GM12878 (cell line): ENCODE results near the gene SH2D3A. TPM values are rescaled to one million over a fixed set of nuclear protein-coding genes. Genes with fewer than 3 reads are reported as not detected.

ENCODE experiments used
- ATAC-seq: fragments of 200-7000 bp; cut with Tn5 transposase; 3 replicates; pipeline ENCODE4 v1.9.1; 2020; ENCODE audit warnings: mild to moderate bottlenecking, moderate library complexity
- BruUV-seq: library from RNA; stranded (reverse); fragments of 400-500 nt; replicated peaks from 2 replicates; lab custom pipeline; 2021; lab: Mats Ljungman, UMichigan
- CTCF ChIA-PET: fragments of 300-600 bp; sonication (Branson Sonifier 250); formaldehyde crosslinking; extraction: SDS; loops from one replicate; lab custom pipeline; 2021; ENCODE audit warnings: inconsistent platforms; lab: Yijun Ruan, JAX
- POLR2A ChIA-PET: fragments of 350-600 bp; formaldehyde crosslinking; extraction: SDS; loops from one replicate; lab custom pipeline; 2021; ENCODE audit warnings: inconsistent platforms; lab: Charles Lee
- RAD21 ChIA-PET: fragments of 300-600 bp; sonication (Branson Sonifier 250); formaldehyde crosslinking; loops from one replicate; lab custom pipeline; 2023; ENCODE audit warnings: antibody characterized with exemption; ENCODE audit not compliant: unreplicated experiment; lab: Charles Lee
- SMC1A ChIA-PET: fragments of 300-600 bp; sonication (Branson Sonifier 250); formaldehyde crosslinking; loops from one replicate; lab custom pipeline; 2023; ENCODE audit not compliant: unreplicated experiment, uncharacterized antibody; lab: Charles Lee
- DNase-seq: peaks from one replicate; pipeline ENCODE4 v3.0.0-alpha.2; 2011; ENCODE audit warnings: low read depth, low spot score
- FAIRE-seq: peaks from 3 replicates; lab custom pipeline; 2011; peaks lifted over from hg19 to GRCh38; lab: Jason Lieb, UNC
- H2AFZ ChIP-seq: 2 replicates; pipeline ENCODE4 v1.6.0; 2011; ENCODE audit warnings: low read depth, low read length, control low read depth; ENCODE audit not compliant: control insufficient read depth
- H3K27ac ChIP-seq: 2 replicates; pipeline ENCODE4 v1.5.1; 2011; ENCODE audit warnings: control low read depth; ENCODE audit not compliant: control insufficient read depth, insufficient read depth
- H3K27me3 ChIP-seq, 2 experiments: replicated peaks in 1 of 2; 2 replicates each; pipeline versions ENCODE4 v1.6.0 to v1.6.1; 2011; ENCODE audit warnings: low read length in 1 of 2; ENCODE audit not compliant: control insufficient read depth in 2 of 2, insufficient read depth in 2 of 2
- H3K36me3 ChIP-seq, 2 experiments: 2 replicates each; pipeline ENCODE4 v1.5.1; 2011; ENCODE audit warnings: low read length in 1 of 2; ENCODE audit not compliant: control insufficient read depth in 2 of 2, insufficient read depth in 2 of 2
- H3K4me1 ChIP-seq: 2 replicates; pipeline ENCODE4 v1.6.1; 2011; ENCODE audit warnings: mild to moderate bottlenecking, low read length, moderate library complexity, mixed read lengths; ENCODE audit not compliant: control insufficient read depth, insufficient read depth
- H3K4me2 ChIP-seq: 2 replicates; pipeline ENCODE4 v1.6.0; 2011; ENCODE audit warnings: control low read depth; ENCODE audit not compliant: control insufficient read depth, insufficient read depth
- H3K4me3 ChIP-seq: fragments of 200-600 bp; sonication (generic); 2 replicates; pipeline ENCODE4 v1.5.1; 2016
- H3K79me2 ChIP-seq: 2 replicates; pipeline ENCODE4 v1.6.0; 2011; ENCODE audit warnings: low read length; ENCODE audit not compliant: control insufficient read depth, insufficient read depth
- H3K9ac ChIP-seq: 2 replicates; pipeline ENCODE4 v1.8.0; 2011; ENCODE audit warnings: low read length, control low read depth, mixed read lengths; ENCODE audit not compliant: control insufficient read depth, insufficient read depth
- H3K9me3 ChIP-seq: replicated peaks from 3 replicates; pipeline ENCODE4 v1.5.1; 2011; ENCODE audit warnings: mild to moderate bottlenecking, low read length; ENCODE audit not compliant: control insufficient read depth, insufficient read depth
- H4K20me1 ChIP-seq: 2 replicates; pipeline ENCODE4 v1.6.0; 2011; ENCODE audit not compliant: control insufficient read depth, insufficient read depth
- BRCA1 ChIP-seq: IDR thresholded peaks from 2 replicates; pipeline ENCODE4 v1.6.1; 2011; ENCODE audit warnings: low read depth, low read length, improper control_type of control experiment
- CBFB ChIP-seq: IDR thresholded peaks from 2 replicates; pipeline ENCODE4 v1.6.1; 2016; ENCODE audit warnings: antibody characterized with exemption, low read depth
- CREB1 ChIP-seq: IDR thresholded peaks from 2 replicates; pipeline ENCODE4 v1.6.1; 2012; ENCODE audit warnings: low read depth, mild to moderate bottlenecking, inconsistent platforms
- ETV6 ChIP-seq, 2 experiments: fragments of 450-650 bp in 1 of 2; IDR thresholded peaks in 1 of 2; conservative IDR thresholded peaks in 1 of 2; 2 replicates each; pipeline ENCODE4 v1.6.1; 2014; ENCODE audit warnings: antibody characterized with exemption in 1 of 2, borderline replicate concordance in 1 of 2, low read depth in 1 of 2, mild to moderate bottlenecking in 1 of 2, moderate library complexity in 1 of 2
- FOS ChIP-seq: IDR thresholded peaks from 3 replicates; pipeline ENCODE4 v1.6.1; 2011; ENCODE audit warnings: borderline replicate concordance; ENCODE audit not compliant: insufficient read length; ENCODE audit errors: extremely low read depth
- GATAD2B ChIP-seq: fragments of 450-650 bp; conservative IDR thresholded peaks from 2 replicates; pipeline ENCODE4 v1.6.1; 2017; ENCODE audit warnings: low read depth, mild to moderate bottlenecking, moderate library complexity
- HDAC6 ChIP-seq: fragments of 200-600 bp; sonication (generic); IDR thresholded peaks from one replicate; pipeline ENCODE4 v1.8.0; 2017; ENCODE audit warnings: antibody characterized with exemption; ENCODE audit not compliant: unreplicated experiment
- IKZF2 ChIP-seq, 2 experiments: fragments of 450-650 bp; IDR thresholded peaks; 2 replicates each; pipeline ENCODE4 v1.6.1; 2017; ENCODE audit warnings: mild to moderate bottlenecking in 2 of 2, moderate library complexity in 2 of 2
- JUNB ChIP-seq: IDR thresholded peaks from 2 replicates; pipeline ENCODE4 v1.6.1; 2016; ENCODE audit warnings: antibody characterized with exemption, mild to moderate bottlenecking
- KDM1A ChIP-seq: fragments of 200-600 bp; sonication (generic); IDR thresholded peaks from 2 replicates; pipeline ENCODE4 v1.6.1; 2016; ENCODE audit warnings: borderline replicate concordance
- MXI1 ChIP-seq: fragments of 150-350 bp; IDR thresholded peaks from 2 replicates; pipeline ENCODE4 v1.6.1; 2011; ENCODE audit warnings: low read depth, mild to moderate bottlenecking, inconsistent platforms, low read length, improper control_type of control experiment
- MYB ChIP-seq: fragments of 150-350 bp; IDR thresholded peaks from 2 replicates; pipeline ENCODE4 v1.6.1; 2014; ENCODE audit warnings: mild to moderate bottlenecking, low read depth, low read length, borderline replicate concordance
- PAX5 ChIP-seq: IDR thresholded peaks from 2 replicates; pipeline ENCODE4 v1.6.1; 2011; ENCODE audit warnings: low read depth, low read length, borderline replicate concordance
- PML ChIP-seq: IDR thresholded peaks from 2 replicates; pipeline ENCODE4 v1.6.1; 2012; ENCODE audit warnings: low read length, inconsistent platforms
- POLR2AphosphoS2 ChIP-seq: IDR thresholded peaks from 2 replicates; pipeline ENCODE4 v1.6.1; 2011; ENCODE audit warnings: low read depth, mild to moderate bottlenecking, low read length, improper control_type of control experiment, moderate library complexity
- RFX5 ChIP-seq: IDR thresholded peaks from 2 replicates; pipeline ENCODE4 v1.6.1; 2011; ENCODE audit warnings: low read depth, low read length, improper control_type of control experiment
- SMAD5 ChIP-seq: IDR thresholded peaks from 2 replicates; pipeline ENCODE4 v1.6.1; 2016; ENCODE audit warnings: antibody characterized with exemption, low read depth
- SREBF1 ChIP-seq: IDR thresholded peaks from 2 replicates; pipeline ENCODE4 v1.6.1; 2012; ENCODE audit warnings: mild to moderate bottlenecking, low read length
- TCF3 ChIP-seq: IDR thresholded peaks from 2 replicates; pipeline ENCODE4 v1.6.1; 2012; ENCODE audit warnings: low read depth, mild to moderate bottlenecking, low read length, borderline replicate concordance; ENCODE audit not compliant: insufficient read depth
- ZNF384 ChIP-seq: IDR thresholded peaks from 2 replicates; pipeline ENCODE4 v1.6.1; 2012; ENCODE audit warnings: low read depth, mild to moderate bottlenecking, low read length, improper control_type of control experiment, borderline replicate concordance
- WGBS: methylation state at CpG from one replicate; pipeline ENCODE4 v1.1.6; 2016; ENCODE audit warnings: low lambda C conversion rate; ENCODE audit not compliant: insufficient replicate concordance, insufficient coverage; ENCODE audit errors: missing lambda C conversion rate; 5-methylcytosine and 5-hydroxymethylcytosine counted together
- in situ Hi-C: fragments of 300-500 bp; cut with MboI; formaldehyde crosslinking; loops from 9 replicates; pipeline ENCODE4 v1.14.3; 2018; ENCODE audit warnings: mixed read lengths
- intact Hi-C: fragments of 100-400 bp; cut with micrococcal nuclease; formaldehyde crosslinking; loops from one replicate; pipeline ENCODE4 v1.14.2; 2022; ENCODE audit not compliant: unreplicated experiment
- polyA plus RNA-seq, 11 experiments: library from polyadenylated mRNA; depleted of rRNA in 4 of 11; unstranded in 6 of 11; stranded (reverse) in 5 of 11; fragments of >200 nt; fragmentation: Nextera tagmentation in 4 of 11; fragmentation: Illumina TruSeq in 1 of 11; extraction: Ambion mirVana in 4 of 11; extraction: Trizol in 1 of 11; gene quantifications; 1 replicate in 1 of 11; 2 replicates in 10 of 11; pipeline versions ENCODE4 v1.2.1 to v1.2.3, GENCODE V29; 2011 to 2016; ENCODE audit warnings: inconsistent platforms in 2 of 11, missing spikeins in 2 of 11, low read depth in 1 of 11
- total RNA-seq, 4 experiments: library from RNA; depleted of rRNA in 3 of 4; stranded (reverse); fragments of >200 nt in 3 of 4; fragmentation: Illumina TruSeq in 1 of 4; extraction: Trizol in 1 of 4; gene quantifications; 2 replicates each; pipeline versions ENCODE4 v1.2.1 to v1.2.3, GENCODE V29; 2013 to 2021
- TF ChIP-seq, protein P1 (sequence below): fragments of 450-650 bp; IDR thresholded peaks from 2 replicates; pipeline ENCODE4 v1.6.1; 2014; ENCODE audit warnings: mild to moderate bottlenecking
- TF ChIP-seq, protein P2 (sequence below): fragments of 450-650 bp; formaldehyde crosslinking; IDR thresholded peaks from 2 replicates; pipeline ENCODE4 v1.4.0; 2022; ENCODE audit warnings: mild to moderate bottlenecking, moderate library complexity

Gene SH2D3A
- total and polyA plus RNA-seq, 10 of the 15 experiments (the other 5 are each of a cell fraction or from before 2014, with no cell fraction given) = 0.77 to 24.4 (median 9.5) TPM

DNA sequence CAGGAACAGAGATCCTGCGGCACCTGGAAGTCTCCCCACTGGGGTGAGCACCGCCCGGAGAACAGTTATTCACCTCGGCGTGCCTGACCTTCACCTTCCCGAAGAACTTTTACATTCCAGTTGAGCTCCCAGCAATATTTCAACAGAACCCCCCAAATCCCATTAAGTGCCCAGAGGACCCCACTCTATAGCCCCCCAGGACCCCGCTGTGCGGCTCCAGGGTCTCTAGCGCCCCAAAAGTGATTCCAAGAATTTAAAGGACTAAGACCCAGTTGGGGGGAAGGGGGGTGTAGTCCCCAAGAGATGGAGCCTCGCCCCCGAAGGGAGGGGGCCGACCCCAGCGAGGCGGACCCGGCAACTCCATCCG, 30.3 kb downstream of the SH2D3A start:
- Histone ChIP-seq H2AFZ (peak overlapping the region; percentile 90), H3K36me3 (no peaks in the 10 kb centered on the region; a peak in 2 of 4 replicates), H3K27me3 (no peaks in the 10 kb centered on the region), H3K4me1 (peaks cover 30% of the 10 kb centered on the region), H3K4me3 (peak overlapping the region; percentile 100), H4K20me1 (no peaks in the 10 kb centered on the region), H3K4me2 (peak overlapping the region; percentile 94), H3K79me2 (peaks cover 41% of the 10 kb centered on the region), H3K27ac (peak overlapping the region; percentile 92), H3K9ac (peak overlapping the region; percentile 96), H3K9me3 (no peaks in the 10 kb centered on the region)
- ATAC-seq (peak; percentile 48), FAIRE-seq (no peak), DNase-seq (no peak)
- under 1% methylated on average over 16 of the region's 16 CpGs for WGBS
- in situ Hi-C loops = loop anchor here (5.0 kb wide), 2 partner anchors 125 to 220 kb away; no protein-coding TSS in a partner anchor
- BruUV-seq = no TSS peak
- intact Hi-C loops = loop anchor here (1.0 to 2.0 kb wide), 4 partner anchors 64 to 146 kb away; partner anchors contain the start of genes CD70 and TNFSF14
- CTCF ChIA-PET = interaction anchor here (0.6 to 5.5 kb wide), 28 partner anchors 8 to 611 kb away, joined by 3 to 104 read pairs (median 6); partner anchors contain the start of genes C3, SH2D3A and VAV1
- RAD21 ChIA-PET = interaction anchor here (0.5 to 5.1 kb wide), 26 partner anchors 9 to 277 kb away, joined by 3 to 76 read pairs (median 6); partner anchors contain the start of genes SLC25A23, TNFSF14 and VAV1
- SMC1A ChIA-PET = interaction anchor here (0.6 to 4.0 kb wide), 24 partner anchors 8 to 220 kb away, joined by 3 to 55 read pairs (median 6); partner anchors contain the start of gene VAV1
- POLR2A ChIA-PET = interaction anchor here (0.5 to 4.0 kb wide), 15 partner anchors 8 to 457 kb away, joined by 3 to 25 read pairs (median 4); partner anchors contain the start of genes C3, SH2D3A, TNFSF14 and VAV1
- TF ChIP-seq MXI1 = peak; percentile 9; the same call in 1 of the 2 replicates
- TF ChIP-seq ETV6 (conservative IDR thresholded peaks at IDR 0.05 in 1 of 2, IDR thresholded peaks at IDR 0.05 in 1 of 2; ENCODE audit: borderline replicate concordance in 1 of 2, low read depth in 1 of 2) = no peak
- no peak for TF ChIP-seq FOS
- TF ChIP-seq, protein P1, sequence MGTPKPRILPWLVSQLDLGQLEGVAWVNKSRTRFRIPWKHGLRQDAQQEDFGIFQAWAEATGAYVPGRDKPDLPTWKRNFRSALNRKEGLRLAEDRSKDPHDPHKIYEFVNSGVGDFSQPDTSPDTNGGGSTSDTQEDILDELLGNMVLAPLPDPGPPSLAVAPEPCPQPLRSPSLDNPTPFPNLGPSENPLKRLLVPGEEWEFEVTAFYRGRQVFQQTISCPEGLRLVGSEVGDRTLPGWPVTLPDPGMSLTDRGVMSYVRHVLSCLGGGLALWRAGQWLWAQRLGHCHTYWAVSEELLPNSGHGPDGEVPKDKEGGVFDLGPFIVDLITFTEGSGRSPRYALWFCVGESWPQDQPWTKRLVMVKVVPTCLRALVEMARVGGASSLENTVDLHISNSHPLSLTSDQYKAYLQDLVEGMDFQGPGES = no peak
- 0 out of 2 replicates have a peak, but pooled peaks have one; percentile 20 for TF ChIP-seq PML
- TF ChIP-seq, protein P2, sequence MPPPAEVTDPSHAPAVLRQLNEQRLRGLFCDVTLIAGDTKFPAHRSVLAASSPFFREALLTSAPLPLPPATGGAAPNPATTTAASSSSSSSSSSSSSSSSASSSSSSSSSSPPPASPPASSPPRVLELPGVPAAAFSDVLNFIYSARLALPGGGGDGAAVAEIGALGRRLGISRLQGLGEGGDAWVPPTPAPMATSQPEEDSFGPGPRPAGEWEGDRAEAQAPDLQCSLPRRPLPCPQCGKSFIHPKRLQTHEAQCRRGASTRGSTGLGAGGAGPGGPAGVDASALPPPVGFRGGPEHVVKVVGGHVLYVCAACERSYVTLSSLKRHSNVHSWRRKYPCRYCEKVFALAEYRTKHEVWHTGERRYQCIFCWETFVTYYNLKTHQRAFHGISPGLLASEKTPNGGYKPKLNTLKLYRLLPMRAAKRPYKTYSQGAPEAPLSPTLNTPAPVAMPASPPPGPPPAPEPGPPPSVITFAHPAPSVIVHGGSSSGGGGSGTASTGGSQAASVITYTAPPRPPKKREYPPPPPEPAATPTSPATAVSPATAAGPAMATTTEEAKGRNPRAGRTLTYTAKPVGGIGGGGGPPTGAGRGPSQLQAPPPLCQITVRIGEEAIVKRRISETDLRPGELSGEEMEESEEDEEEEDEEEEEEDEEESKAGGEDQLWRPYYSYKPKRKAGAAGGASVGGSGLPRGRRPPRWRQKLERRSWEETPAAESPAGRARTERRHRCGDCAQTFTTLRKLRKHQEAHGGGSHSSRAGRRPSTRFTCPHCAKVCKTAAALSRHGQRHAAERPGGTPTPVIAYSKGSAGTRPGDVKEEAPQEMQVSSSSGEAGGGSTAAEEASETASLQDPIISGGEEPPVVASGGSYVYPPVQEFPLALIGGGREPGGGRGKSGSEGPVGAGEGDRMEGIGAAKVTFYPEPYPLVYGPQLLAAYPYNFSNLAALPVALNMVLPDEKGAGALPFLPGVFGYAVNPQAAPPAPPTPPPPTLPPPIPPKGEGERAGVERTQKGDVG (CRISPR knock-in tag) = no peak
- TF ChIP-seq CBFB = no peak
- TF ChIP-seq HDAC6 = no peak
- no peak for TF ChIP-seq JUNB
- TF ChIP-seq PAX5 = 0 out of 2 replicates have a peak, but pooled peaks have one; percentile 3
- no peak for TF ChIP-seq IKZF2 (IDR thresholded peaks at IDR 0.05)
- TF ChIP-seq KDM1A = no peak
- no peak for TF ChIP-seq RFX5
- no peak for TF ChIP-seq SMAD5
- no peak for TF ChIP-seq ZNF384
- no peak for TF ChIP-seq MYB
- TF ChIP-seq SREBF1 = no peak
- no peak for TF ChIP-seq GATAD2B
- TF ChIP-seq BRCA1 = no peak
- TF ChIP-seq TCF3 = no peak
- no peak for TF ChIP-seq POLR2AphosphoS2
- no peak for TF ChIP-seq CREB1
